Ovary (tissue), 9 donors: ENCODE measurements around the gene CPN2. TPM values are rescaled to one million over a fixed set of nuclear protein-coding genes. Genes with fewer than 3 reads are reported as not detected.
A peak's percentile ranks its signal among the peaks of the same experiment; 100 is the strongest.

Source experiments
- DNase-seq, 5 donors: peaks; one replicate each; pipeline ENCODE4 v3.0.0-alpha.2; 2019 to 2020
- H3K27ac ChIP-seq, 2 donors: fragments of 200-600 bp; one replicate each; pipeline versions ENCODE4 v1.5.1 to v1.8.0; 2019 to 2022
- H3K27me3 ChIP-seq: fragments of 200-600 bp; one replicate; pipeline ENCODE4 v1.8.0; 2022
- H3K36me3 ChIP-seq: fragments of 200-600 bp; sonication (generic); one replicate; pipeline ENCODE4 v1.5.1; 2019
- H3K4me1 ChIP-seq: one replicate; pipeline ENCODE4 v1.8.1; 2013; ENCODE audit warnings: mild to moderate bottlenecking, moderate library complexity; ENCODE audit not compliant: insufficient read depth
- H3K4me3 ChIP-seq: fragments of 200-600 bp; sonication (generic); one replicate; pipeline ENCODE4 v1.5.1; 2017
- H3K9me3 ChIP-seq, 2 donors: fragments of 200-600 bp in 1 of 2; sonication (generic) in 1 of 2; one replicate each; pipeline versions ENCODE4 v1.5.1 to v1.8.1; 2013 to 2019; ENCODE audit warnings: mild to moderate bottlenecking in 1 of 2, moderate library complexity in 1 of 2
- CTCF ChIP-seq, 3 donors: fragments of 450-650 bp in 2 of 3; fragments of 200-600 bp in 1 of 3; IDR thresholded peaks; one replicate each; pipeline versions ENCODE4 v1.5.1 to v1.8.0; 2016 to 2022; ENCODE audit warnings: antibody characterized with exemption in 3 of 3, mild to moderate bottlenecking in 1 of 3
- EP300 ChIP-seq: sonication (generic); formaldehyde crosslinking; IDR thresholded peaks from one replicate; pipeline ENCODE4 v1.6.1; 2017; ENCODE audit warnings: antibody characterized with exemption
- POLR2A ChIP-seq: fragments of 450-650 bp; IDR thresholded peaks from one replicate; pipeline ENCODE4 v1.6.1; 2017; ENCODE audit warnings: antibody characterized with exemption, mild to moderate bottlenecking, moderate library complexity
- WGBS, 3 donors: extraction: QIAGEN DNeasy Blood & Tissue Kit in 1 of 3; methylation state at CpG; one replicate each; pipeline versions ENCODE4 v1.1.5 to v1.1.7; 2013 to 2017; 5-methylcytosine and 5-hydroxymethylcytosine counted together
- intact Hi-C, 4 donors: fragments of 100-400 bp; cut with DNase I; formaldehyde crosslinking; loops; one replicate each; pipeline versions ENCODE4 v1.11.0 to v1.15.1; 2022 to 2023
- polyA plus RNA-seq, 2 donors: library from polyadenylated mRNA; stranded (reverse); fragments of 200-250 nt in 1 of 2; fragments of 350-450 nt in 1 of 2; fragmentation: Illumina TruSeq in 1 of 2; extraction: RNeasy Lipid Tissue Mini Kit (QIAGEN cat#74804) in 1 of 2; gene quantifications; one replicate each; pipeline ENCODE4 v1.2.3, GENCODE V29; 2013 to 2014
- total RNA-seq, 7 donors: library from RNA; depleted of rRNA in 2 of 7; stranded (reverse); fragments of >200 nt in 2 of 7; fragmentation: NEBNext Ultra II Directional in 3 of 7; extraction: Animal tissue kit (Norgen Biotek cat#: 25700) in 3 of 7; gene quantifications; one replicate each; pipeline versions ENCODE4 v1.1.0 to v1.2.4, GENCODE V29; 2016 to 2023
- donor health status: DM: no; HTN: no; CAD: no; lungs with moderate emphysema.
- donor health status: DM: no; HTN: no; CAD: no.
- donor health status: Bipolar disorder and iron deficiency.
- donor health status: DM: yes; HTN: yes; CAD: no.
- donor health status: DM: no; HTN: no; CAD: no.
- donor health status: DM: yes; HTN: yes; CAD: no.

The CPN2 gene
- total and polyA plus RNA-seq, 9 donors, result 0.18 to 1.6 TPM; not detected in 7

DNA sequence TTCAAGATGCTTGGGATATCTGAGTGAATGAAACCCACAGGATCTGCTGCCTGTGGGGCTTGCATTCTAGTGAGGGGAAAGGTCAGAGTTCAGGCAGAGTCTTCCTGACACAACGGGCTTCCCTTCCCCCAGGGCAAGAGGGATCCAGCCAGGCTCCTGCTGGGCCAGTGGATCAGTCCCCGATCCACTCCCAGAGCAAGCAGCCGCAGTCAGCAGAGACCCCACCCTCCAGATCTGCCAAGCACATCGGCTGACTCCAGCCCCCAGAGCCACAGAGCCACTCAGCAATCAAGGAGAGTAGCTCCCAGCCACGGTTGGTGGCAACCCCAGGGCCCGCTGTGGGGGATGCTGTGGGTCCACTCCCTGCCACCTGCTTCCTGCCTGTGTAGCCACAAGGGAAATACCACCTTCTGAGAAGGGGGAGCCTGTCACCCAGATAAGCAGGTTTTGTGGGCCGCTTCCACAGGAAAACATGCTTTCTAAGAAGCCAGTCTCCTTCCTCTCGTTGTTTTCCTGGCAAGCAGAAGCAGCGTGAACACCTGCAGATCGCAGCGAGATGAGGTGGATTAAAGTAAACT is 44.9 kb downstream of the CPN2 start:
- intact Hi-C loops, result no loop called here
- TF ChIP-seq POLR2A, result no peak
- no peak for TF ChIP-seq EP300
- TF ChIP-seq CTCF (IDR thresholded peaks at IDR 0.05), result no peak
- no peaks in the 10 kb centered on the region for H3K4me1 ChIP-seq
- no peaks in the 10 kb centered on the region for H3K27me3 ChIP-seq
- H3K4me3 ChIP-seq, result no peak overlapping the region
- H3K27ac ChIP-seq, result no peak overlapping the region
- no peaks in the 10 kb centered on the region for H3K9me3 ChIP-seq
- peak in 1 of 5 donors; percentile 24 for DNase-seq
- 71 to 89% (median 82%) methylated on average over 11 of the region's 11 CpGs for WGBS, 3 donors
- H3K36me3 ChIP-seq, result no peaks in the 10 kb centered on the region

GRCh38 chr3:194305356-194306108 is 45.6 kb downstream of the CPN2 start:
- H3K4me3 ChIP-seq, result no peak overlapping the region
- H3K27me3 ChIP-seq, result no peaks in the 10 kb centered on the region
- no peak for DNase-seq
- 94 to 95% (median 94%) methylated on average over 11 of the region's 11 CpGs for WGBS, 3 donors
- H3K4me1 ChIP-seq, result no peaks in the 10 kb centered on the region
- intact Hi-C loops, result no loop called here
- TF ChIP-seq CTCF (IDR thresholded peaks at IDR 0.05) (no peak), EP300 (no peak), POLR2A (no peak)
- H3K36me3 ChIP-seq, result no peaks in the 10 kb centered on the region
- no peak overlapping the region for H3K27ac ChIP-seq
- H3K9me3 ChIP-seq, result no peaks in the 10 kb centered on the region

DNA sequence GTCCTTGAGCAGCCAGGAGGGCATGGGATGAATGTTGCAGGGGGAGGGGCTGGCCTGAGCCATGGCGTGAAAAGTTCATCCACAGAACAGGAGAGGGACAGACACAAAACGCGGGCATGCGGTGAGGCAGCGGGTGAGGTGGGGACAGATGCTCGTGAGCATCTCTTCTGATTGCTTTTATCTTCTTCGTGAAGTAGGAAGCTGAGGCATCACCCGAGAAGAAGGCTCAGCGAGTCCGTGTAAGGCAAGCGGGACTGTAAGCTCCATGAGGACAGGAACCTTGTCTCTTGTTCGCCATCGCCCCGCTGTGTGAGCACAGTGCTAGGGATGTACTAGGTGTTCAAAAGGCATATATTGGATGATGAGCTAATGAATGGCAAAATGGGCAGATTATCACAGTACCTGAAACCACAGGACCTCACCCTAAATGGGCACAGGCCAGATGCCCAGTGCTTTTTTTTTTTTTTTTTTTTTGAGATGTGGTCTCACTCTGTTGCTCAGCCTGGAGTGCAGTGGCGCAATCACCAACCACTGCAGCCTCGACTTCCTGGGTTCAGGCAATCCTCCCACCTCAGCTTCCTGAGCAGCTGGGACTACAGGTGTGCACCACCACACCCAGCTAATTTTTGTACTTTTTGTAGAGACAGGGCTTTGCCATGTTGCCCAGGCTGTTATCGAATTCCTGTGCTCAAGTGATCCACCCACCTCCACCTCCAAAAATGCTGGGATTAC is 46.8 kb downstream of the CPN2 start:
- Histone ChIP-seq H3K9me3 (no peaks in the 10 kb centered on the region), H3K4me3 (no peak overlapping the region), H3K36me3 (no peaks in the 10 kb centered on the region), H3K27ac (no peak overlapping the region), H3K27me3 (no peaks in the 10 kb centered on the region), H3K4me1 (peaks cover 2% of the 10 kb centered on the region)
- no peak for DNase-seq
- 93 to 97% (median 96%) methylated on average over 17 of the region's 17 CpGs for WGBS, 3 donors
- TF ChIP-seq EP300 (no peak), CTCF (IDR thresholded peaks at IDR 0.05) (no peak), POLR2A (no peak)
- intact Hi-C loops, result no loop called here

DNA sequence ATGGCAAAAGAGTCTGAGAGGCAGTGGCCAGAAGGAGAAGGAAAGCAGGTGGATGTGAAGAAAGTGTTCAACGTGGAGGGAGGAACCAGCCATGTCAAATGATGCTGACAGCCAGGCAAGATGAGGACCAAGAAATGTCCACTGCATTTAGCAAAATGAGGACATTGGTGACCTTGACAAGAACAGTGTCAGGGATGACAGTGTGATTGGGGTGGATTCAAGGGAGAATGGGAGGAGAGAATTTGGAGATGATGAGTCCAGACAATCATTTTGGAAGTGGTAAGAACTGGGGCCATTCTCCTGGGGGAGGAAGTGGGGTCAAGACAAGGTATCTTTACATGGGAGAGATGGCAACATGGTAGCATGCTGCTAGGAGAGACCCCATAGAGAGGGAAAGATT is 47.4 kb downstream of the CPN2 start:
- no peak for DNase-seq

More for the DNA sequence above, 47.4 kb downstream of the CPN2 start:
- intact Hi-C loops, result no loop called here
- H3K9me3 ChIP-seq, result no peaks in the 10 kb centered on the region
- WGBS, 3 donors, result 63 to 82% (median 74%) methylated on average over 1 of the region's 1 CpG
- no peak for TF ChIP-seq CTCF (IDR thresholded peaks at IDR 0.05)
- H3K4me3 ChIP-seq, result no peak overlapping the region
- no peak overlapping the region for H3K27ac ChIP-seq
- H3K27me3 ChIP-seq, result no peaks in the 10 kb centered on the region
- peaks cover 2% of the 10 kb centered on the region for H3K4me1 ChIP-seq
- no peaks in the 10 kb centered on the region for H3K36me3 ChIP-seq
